ENCODE results near the gene CST2. TPM values are rescaled to one million over a fixed set of nuclear protein-coding genes. Genes with fewer than 3 reads are reported as not detected.

Gene CST2
- total and polyA plus RNA-seq, 2 donors (not counting 3 experiments of a cell fraction or from before 2014, with no cell fraction given) = not detected

GRCh38 chr20:23795526-23795925 lies 31.0 kb downstream of the CST2 start:
- no peak overlapping the region for H2AFZ ChIP-seq (ENCODE audit: low read depth, low read length)
- no peaks in the 10 kb centered on the region for H3K4me1 ChIP-seq (ENCODE audit: control insufficient read depth, extremely low read depth, insufficient read depth, low read length)
- H3K27ac ChIP-seq (ENCODE audit: insufficient read depth, low read depth, low read length) = no peak overlapping the region
- intact Hi-C loops (cut with micrococcal nuclease) = loop anchor here (5.0 kb wide), 2 partner anchors 128 to 367 kb away; no protein-coding TSS in a partner anchor
- FAIRE-seq (no peak), DNase-seq (ENCODE audit: low read depth, low spot score) (no peak)
- TF ChIP-seq MAX (IDR thresholded peaks at IDR 0.05; ENCODE audit: insufficient read depth, insufficient read length) (no peak), POLR2AphosphoS5 (IDR thresholded peaks at IDR 0.05; ENCODE audit: insufficient read depth, low read depth, low read length) (no peak), FOS (IDR thresholded peaks at IDR 0.05; ENCODE audit: borderline replicate concordance, insufficient read depth, low read length) (no peak), POLR2A (IDR thresholded peaks at IDR 0.05; ENCODE audit: low read depth, low read length) (no peak), MYC (IDR thresholded peaks at IDR 0.05; ENCODE audit: low read depth, low read length) (no peak), JUN (IDR thresholded peaks at IDR 0.05; ENCODE audit: borderline replicate concordance, insufficient read depth, insufficient read length, low read depth) (no peak), GATA2 (IDR thresholded peaks at IDR 0.05; ENCODE audit: insufficient read depth, insufficient read length, low read depth, low read length) (no peak)
- TF ChIP-seq, protein P1, sequence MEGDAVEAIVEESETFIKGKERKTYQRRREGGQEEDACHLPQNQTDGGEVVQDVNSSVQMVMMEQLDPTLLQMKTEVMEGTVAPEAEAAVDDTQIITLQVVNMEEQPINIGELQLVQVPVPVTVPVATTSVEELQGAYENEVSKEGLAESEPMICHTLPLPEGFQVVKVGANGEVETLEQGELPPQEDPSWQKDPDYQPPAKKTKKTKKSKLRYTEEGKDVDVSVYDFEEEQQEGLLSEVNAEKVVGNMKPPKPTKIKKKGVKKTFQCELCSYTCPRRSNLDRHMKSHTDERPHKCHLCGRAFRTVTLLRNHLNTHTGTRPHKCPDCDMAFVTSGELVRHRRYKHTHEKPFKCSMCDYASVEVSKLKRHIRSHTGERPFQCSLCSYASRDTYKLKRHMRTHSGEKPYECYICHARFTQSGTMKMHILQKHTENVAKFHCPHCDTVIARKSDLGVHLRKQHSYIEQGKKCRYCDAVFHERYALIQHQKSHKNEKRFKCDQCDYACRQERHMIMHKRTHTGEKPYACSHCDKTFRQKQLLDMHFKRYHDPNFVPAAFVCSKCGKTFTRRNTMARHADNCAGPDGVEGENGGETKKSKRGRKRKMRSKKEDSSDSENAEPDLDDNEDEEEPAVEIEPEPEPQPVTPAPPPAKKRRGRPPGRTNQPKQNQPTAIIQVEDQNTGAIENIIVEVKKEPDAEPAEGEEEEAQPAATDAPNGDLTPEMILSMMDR (IDR thresholded peaks at IDR 0.05; ENCODE audit: extremely low read depth in 1 of 2, insufficient read depth in 1 of 2, low read depth in 1 of 2, low read length in 2 of 2) = no peak
- no peaks in the 10 kb centered on the region for H3K9me1 ChIP-seq (replicated peaks; ENCODE audit: control insufficient read depth, extremely low read depth, insufficient read depth, low read length)
- ChIA-PET CTCF (no interaction called here), POLR2A (no interaction called here)
- no peaks in the 10 kb centered on the region for H4K20me1 ChIP-seq (replicated peaks; ENCODE audit: control insufficient read depth, extremely low read depth, insufficient read depth, low read length)
- no peaks in the 10 kb centered on the region for H3K36me3 ChIP-seq (ENCODE audit: control insufficient read depth in 2 of 2, extremely low read depth in 1 of 2, insufficient read depth in 2 of 2, low read length in 2 of 2)
- dilution Hi-C loops (cut with MboI; ENCODE audit: extremely low pct_ligation_motif_present, low sequenced_read_pairs) = no loop called here
- no peak overlapping the region for H3K9ac ChIP-seq (replicated peaks; ENCODE audit: extremely low read depth, insufficient read depth, low read length)
- no peak overlapping the region for H3K4me2 ChIP-seq (ENCODE audit: insufficient read depth, low read length)
- H3K27me3 ChIP-seq (ENCODE audit: control insufficient read depth in 2 of 2, insufficient read depth in 2 of 2, low read length in 2 of 2) = peaks cover 3 to 5% of the 10 kb centered on the region in 2 experiments
- H3K9me3 ChIP-seq (replicated peaks; ENCODE audit: control insufficient read depth, insufficient read depth, low read length) = no peaks in the 10 kb centered on the region
- H3K79me2 ChIP-seq (ENCODE audit: control insufficient read depth, insufficient read depth, low read length) = no peaks in the 10 kb centered on the region
- H3K4me3 ChIP-seq (replicated peaks in 1 of 3; ENCODE audit: insufficient read depth in 1 of 3, low read depth in 1 of 3, low read length in 3 of 3) = no peak overlapping the region
- no TSS peak for BruUV-seq (replicated peaks)

Data from endothelial cell of umbilical vein (primary cell).